GM21515 (cell line): ENCODE measurements around the gene OR2V1.
"Not testable (repeated sequence)": the region's sequence is repeated elsewhere in the genome, so short reads cannot be mapped to it uniquely, and the experiment has no call there.

Experiments used
- ATAC-seq: cut with Tn5 transposase; IDR thresholded peaks from one replicate; pipeline ENCODE4 v1.9.1; 2021; ENCODE audit not compliant: unreplicated experiment

OR2V1 gene

DNA sequence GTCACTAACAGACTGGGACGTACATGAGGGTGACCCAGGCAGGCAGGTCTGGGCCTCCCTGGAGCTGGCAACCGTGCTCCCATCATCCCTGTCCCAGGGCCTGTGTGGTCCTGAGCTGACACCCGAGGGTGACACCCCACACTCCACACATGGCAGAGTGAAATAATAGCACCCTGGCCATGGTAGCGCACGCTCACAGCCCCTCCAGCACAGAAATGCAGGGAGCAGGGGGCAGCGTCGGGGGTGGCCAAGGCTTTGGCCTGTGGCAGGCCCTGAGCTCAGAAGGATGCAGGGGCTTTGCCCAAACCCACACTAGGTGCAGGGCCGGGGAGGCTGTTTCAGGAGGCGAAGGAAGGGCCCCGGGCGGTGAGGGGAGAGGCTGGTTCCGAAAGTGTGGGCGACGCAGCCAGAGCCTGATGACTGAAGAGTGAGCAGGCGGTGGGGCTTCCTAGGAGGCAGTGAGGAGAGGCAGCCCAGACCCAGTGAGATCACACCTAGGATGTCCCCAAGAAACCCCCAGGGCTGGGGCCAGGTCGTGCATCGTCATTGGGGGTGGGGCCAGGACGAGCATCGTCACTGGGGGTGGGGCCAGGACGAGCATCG is 29.3 kb upstream of the OR2V1 start:
- peak; percentile 53 for ATAC-seq

DNA sequence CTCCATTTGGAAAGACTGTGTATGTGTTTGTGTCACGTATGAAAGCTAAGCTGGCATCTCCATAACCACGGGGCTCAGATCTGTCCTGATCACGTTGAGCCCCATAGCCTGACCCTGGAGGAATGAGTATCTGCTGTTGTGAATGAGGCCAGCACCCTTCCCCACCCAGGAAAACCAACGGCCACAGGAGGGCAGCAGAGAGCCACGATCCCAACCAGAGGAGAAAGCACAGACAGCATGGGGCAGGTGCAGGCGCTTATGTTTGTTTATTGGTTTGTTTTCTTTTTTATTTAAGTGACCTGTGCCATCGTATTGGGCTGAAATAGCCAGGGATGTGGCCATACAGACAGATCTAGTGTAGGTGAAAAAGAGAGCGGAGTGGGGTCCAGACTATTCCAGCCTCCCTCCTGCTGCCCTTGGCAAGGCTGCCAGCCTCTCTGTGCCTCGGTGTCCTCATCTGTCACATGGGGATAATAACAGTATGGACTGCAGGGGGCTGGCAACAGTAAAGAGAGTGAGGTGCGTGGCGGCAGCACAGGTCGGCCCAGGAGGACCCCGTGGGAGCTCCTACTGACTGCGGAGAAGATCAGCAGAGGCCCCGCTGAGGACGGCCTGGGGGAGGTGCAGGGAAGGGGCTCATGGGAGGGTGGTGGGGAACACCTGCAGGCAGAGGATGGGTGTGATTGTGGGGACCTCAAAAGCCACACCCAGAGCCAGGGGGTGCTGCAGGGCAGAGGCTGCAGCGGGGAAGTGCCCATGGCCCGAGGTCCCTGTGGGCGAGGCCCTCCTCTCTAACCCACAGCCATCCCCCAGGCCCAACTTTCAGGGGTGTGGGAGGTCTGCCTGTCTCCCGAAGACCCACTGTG is 28.6 kb upstream of the OR2V1 start:
- ATAC-seq, result peak; percentile 63

DNA sequence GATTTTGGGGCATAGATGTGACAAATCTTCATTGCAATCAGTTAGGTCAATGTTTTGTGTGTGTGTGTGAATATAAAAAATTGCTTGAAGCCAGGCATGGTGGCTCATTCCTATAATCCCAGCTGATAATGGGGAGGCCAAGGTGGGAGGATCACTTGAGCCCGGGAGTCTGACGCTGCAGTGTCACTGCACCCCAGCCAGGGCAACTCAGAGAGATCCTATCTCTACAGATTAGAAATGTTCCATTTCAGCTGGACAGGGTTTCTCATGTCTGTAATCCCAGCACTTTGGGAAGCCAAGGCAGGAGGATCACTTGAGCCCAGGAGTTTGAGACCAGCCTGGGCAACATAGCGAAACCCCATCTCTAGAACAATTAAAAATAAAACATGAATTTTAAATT is 27.9 kb upstream of the OR2V1 start:
- ATAC-seq, result no peak

DNA sequence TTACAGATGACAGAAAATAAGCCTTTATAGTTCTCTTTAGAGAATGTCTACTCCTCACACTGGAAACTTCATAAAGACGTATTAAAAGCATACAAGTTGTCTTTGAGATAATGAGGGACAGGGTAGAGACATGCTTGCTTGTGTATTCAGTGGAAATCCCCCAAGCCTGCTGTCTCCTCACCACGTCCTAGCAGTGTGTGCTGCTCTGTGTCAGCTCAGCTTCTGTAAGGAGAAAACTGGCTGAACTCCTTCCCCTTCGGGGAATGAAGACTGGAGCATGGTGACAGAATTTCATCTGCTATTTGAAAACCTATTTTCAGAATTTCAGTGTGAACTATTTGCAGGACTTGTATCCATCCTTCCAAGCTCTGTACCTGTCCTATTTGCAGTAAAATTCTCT is 25.8 kb upstream of the OR2V1 start:
- no peak for ATAC-seq

DNA sequence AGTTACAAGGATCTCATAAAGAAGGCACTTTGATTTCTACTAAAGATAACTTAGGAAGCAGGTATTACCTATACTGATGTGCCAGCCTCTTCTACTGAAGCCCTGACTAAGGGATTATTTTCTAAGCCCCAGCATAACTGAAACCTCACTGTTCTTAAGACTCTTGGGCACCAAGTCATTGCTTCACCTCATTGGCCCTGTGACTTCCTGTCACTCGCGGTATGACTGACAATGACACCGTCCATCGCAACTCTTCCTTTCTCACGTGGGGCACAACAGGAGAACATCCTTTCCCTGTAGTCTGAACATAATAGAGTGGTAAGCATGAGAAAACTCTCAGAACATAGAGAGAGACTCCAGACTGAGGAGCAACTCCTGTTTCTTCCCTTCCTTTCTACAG is 22.8 kb upstream of the OR2V1 start:
- ATAC-seq, result no peak

DNA sequence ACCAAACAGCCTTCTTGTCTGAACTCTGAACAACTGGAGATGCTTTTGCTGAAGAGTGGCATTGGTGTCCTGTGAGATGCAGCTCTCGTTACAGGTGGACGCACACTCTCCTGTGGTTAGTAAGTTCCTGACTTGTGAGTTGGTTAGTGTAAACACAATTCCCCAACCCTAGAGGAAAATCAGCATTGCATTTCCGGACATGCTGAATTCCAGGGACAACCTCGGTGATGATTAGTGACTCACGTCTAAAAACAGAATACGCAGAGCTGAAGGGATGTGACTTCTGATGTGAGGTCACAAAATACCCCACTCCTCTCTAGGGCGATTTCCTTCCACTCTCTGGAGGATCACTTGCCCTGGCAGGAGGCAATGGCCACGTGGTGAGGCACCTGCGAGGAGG is 21.4 kb upstream of the OR2V1 start:
- no peak for ATAC-seq

DNA sequence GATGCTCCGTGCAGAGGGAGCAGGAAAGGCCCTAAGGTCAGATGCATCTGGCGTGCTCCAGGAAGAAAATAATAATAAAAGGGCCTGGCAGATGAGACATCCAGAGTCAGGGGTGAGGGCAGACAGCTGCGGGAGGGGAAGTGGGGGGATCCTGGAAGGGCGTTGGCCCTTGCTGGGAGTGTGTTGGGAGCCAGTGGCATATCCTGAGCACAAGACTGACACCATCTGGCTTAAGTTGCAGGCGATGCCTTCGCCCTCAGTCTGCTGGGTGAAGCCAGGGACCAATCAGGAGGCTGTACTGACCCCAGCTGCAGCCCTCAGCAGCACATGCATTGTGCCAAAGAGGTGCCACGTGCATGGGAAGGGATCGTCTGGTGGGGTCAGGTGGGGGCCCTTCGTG is 20.2 kb upstream of the OR2V1 start:
- ATAC-seq, result no peak

DNA sequence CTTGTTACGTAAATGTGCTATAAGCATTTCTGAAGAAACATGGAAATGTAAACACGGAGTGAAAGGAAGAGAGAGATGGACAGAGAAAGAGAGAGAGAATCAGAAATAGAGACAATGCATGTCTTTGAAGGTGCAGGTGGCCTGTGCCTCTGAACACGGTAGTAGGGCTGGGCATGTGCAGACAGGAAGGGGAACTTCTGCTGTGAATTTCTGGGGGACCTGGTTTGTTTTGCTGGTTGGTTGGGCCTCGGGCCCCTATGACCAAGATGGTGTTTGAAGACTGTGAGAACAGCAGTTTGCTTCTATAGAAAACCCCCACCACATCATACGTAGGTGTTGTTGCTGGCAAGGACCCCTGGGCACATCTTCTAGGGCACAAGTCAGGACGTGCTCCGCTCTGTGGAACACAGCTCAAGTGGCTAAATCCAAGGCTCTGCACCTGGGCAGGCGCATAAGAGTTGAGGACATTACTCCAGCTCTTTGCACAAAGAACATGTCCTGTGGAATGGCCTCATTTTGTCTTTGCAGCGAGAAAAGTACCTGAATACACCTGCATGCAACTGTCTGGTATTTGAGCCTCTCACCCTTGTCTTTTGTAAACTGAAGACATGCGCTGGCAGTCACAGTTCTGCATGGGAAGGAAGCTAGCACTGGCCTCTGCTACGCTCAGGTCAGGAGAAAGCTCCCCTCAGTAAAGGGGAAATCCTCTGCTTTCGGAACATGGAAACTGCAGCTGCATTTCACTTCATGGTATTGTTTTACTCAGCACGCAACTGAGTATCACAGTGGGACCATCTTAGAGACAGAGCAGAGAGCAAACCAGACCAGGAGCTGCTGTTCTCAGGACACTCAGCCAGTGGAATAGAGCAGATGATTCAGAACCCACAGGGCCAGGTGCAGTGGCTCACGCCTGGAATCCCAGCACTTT is 19.1 kb upstream of the OR2V1 start:
- peak; percentile 61 for ATAC-seq

DNA sequence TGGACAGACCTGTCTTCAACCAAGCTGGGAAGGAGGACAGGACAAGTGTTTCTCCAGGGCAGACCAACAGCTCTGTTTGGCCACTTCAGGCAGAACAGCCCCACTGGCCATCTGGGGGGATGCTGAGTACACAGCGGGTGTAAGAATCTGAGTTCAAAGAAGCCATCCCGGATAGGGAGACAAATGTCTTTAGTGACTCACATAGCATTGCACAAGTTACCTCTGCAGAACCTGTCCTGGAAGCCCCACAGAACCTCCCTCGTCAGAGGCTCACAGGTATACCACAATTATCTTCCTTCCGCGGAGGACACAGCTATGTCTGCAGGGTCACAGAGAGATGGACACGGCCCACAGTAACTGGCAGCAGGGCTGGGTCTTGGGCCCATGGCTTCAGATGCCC is 18.4 kb upstream of the OR2V1 start:
- no peak for ATAC-seq

DNA sequence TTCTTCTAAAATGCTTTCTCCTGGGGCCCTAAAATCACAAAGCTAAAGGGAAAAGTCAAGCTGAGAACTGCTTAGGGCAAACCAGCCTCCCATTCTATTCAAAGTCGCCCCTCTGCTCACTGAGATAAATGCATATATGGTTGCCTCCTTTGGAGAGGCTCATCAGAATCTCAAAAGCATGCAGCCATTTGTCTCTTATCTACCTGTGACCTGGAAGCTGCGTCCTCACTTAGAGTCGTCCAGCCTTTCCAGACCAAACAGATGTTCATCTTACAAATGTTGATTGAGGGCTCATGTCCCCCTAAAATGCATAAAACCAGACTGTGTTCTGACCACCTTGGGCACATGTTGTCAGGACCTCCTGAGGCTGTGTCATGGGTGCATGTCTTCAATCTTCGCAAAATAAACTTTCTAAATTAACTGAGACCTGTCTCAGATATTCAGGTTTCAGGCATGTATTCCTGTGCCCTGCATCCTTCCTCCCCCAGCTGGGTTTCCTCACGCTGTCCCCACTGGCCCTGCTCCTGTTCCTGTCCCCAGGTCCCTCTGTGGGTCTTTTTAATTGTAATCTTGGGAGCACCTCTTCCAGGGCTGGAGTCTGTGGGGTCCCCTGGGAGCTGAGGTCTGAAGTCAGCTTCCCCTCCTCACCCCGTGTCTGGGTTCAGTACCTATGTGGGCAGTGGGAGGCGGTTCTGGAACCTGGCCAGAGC is 16.1 kb upstream of the OR2V1 start, which contains the start of gene OR2V2:
Gene OR2V2, plus strand, starts transcription at position 660 of the 710 bp plus-strand sequence. CDS start 7,357 bp downstream, outside the sequence.
- not testable (repeated sequence) for ATAC-seq

DNA sequence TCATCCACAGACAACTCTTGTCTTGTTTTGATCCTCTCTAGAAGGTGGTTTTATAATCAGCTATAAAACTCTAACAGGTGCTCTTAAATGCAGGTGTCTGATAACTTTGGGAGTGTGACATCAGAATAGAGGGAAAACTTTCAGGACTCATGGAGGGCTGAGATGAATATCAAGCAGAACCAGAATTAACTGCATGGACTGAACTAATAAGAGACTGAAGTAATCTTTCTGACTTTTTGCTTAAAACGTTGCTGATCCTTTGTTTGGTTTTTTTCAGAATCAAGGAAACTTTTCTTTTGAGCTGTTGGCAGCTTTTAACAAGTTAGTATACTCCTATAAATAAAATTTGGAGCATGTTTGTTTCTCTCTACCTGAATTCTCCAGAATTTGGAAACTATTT is 14.2 kb upstream of the OR2V1 start:
- no peak for ATAC-seq

DNA sequence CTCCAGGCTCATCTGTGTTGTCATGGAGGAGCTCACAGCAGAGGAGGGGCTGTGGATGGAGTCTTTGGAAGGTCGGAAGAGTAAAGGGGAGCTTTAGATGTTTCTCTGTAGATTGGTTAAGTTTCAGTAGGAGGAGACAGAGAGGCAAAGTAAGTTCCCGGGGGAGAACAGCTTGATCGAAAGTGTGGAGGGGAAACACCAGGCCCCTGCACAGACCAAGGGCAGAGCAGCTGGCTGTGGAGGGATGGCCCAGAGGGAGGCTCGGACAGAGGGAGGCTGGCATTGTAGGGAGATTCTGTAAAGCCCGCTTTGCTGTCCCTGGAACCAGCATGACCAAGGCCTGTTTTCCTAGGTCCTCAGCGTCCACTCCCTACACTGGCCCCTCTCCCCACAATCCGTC is 11.1 kb upstream of the OR2V1 start:
- no peak for ATAC-seq

DNA sequence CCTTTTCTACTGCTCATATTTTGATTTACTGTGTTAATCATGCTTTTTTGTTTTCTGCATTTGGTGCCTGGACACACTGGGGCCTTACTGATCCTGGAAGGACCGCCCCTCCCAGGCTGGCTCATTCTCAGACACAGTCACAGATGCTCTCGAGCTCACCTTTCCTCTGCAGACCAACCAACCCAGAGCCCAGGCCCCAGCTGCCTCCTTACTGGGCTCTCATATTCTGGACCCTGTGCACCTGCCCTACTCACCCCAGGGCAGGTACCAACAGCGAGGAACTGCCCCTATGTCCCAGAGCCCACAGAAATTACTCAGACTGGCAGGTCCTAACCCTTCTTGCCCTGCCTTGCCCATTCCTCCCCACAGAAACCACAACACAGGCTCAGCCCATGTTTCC is 9.8 kb upstream of the OR2V1 start:
- ATAC-seq, result no peak

DNA sequence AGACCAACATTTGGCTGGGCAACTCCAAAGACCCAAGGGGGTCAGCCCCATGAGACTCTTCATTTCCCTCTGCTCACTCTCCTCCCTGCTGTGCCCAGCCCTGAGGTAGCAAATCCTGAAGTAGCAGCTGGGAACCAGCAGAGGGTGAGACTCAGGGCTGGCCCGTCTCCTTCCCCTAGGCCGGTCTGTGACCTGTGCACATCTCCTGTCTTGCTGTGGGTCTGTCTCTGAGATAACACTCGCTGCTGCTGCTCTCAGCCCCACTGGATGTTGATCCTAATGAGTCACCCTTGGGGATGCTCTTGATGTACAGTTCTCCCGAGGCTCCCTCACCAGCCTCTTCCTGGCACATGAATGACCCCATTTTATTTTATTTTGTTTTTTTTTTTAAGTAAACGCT is 7.3 kb upstream of the OR2V1 start:
- no peak for ATAC-seq

DNA sequence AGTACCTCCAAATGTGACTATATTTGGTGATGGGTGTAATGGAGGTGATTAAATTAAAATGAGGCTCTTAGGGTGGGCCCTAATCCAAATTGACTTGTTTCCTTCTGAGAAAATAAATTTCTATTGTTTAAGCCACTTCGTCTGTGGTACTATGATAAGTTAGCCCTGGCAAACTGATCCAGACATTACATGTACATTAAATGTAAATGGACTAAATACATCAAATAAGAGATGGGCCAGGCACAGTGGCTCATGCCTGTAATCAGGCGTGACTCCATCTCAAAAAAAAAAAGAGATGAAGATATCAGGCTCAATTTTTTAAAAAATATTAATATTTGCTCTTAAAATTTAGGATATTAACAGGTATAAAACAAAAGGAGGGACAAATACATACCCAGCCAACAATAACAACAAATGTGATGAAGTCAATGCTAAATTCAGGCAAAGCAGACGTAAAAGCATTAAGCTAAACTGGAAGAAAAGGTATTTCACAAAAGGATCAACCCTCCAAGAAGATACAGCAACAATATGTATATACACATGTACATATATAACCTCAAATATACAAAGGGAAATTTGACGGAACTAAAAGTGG is 5.5 kb upstream of the OR2V1 start:
- ATAC-seq, result no peak

DNA sequence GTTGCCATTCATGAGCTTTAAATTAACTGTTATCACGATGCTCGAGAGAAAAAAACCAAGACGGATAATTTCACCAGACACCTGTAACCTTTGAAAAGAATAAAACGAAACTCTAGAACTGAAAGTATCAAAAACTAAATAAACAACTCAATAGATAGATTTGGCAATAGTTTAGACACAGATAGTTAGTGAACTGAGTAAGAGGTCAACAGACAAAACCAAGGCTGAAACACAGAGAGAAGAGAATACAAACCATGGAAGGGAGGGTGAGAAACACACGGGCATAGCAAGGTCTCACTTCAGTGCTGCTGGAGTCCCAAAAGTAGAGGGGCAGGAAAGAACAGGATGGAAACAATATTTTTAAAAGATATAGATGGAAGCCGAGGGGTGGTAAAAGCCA is 3.3 kb upstream of the OR2V1 start:
- ATAC-seq, result no peak

DNA sequence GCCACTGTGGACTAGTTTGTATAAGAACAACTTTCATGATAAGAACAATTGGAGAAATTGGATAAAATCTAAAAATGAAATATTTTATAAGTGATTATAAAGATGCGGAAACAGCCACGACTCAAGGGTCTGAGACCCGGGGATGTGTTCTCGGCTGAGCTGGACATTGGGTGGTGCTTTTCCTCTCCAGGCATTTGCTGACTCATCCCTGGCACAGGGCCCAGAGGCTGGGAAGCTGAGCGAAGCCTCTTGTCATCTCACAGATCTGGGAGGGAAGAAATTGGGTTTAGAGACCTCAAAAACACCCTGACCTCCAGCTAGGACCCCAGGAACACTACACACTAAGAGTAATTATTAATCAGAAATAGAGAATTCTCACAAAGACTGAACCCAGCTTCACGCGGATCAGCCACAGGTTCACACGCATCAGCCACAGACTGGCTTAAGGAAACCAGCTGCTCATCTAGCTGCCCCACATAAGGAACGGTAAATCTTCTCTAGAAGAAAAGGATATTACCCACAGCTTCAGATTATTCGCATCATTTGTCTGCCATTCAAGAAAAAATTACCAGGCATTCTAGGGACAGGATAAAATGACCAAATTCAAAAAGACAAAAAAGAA is 2.8 kb upstream of the OR2V1 start:
- ATAC-seq, result no peak

DNA sequence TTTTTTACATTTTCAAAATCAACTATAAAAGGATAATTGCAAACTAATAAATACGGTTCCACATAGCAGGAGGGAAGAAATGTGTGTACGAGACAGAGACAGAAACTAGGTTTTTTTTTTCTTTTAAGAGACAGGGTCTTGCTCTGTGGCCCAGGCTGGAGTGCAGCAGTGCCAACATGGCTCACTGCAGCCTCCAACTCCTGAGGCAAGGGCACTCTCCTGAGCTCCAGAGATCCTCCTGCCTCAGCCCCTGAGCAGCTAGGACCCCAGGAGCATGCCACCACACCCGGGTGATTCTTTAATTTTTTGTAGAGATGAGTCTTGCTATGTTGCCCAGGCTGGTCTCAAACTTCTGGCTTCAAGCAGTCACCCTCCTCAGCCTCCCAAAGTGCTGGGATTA is 2.1 kb upstream of the OR2V1 start:
- no peak for ATAC-seq

DNA sequence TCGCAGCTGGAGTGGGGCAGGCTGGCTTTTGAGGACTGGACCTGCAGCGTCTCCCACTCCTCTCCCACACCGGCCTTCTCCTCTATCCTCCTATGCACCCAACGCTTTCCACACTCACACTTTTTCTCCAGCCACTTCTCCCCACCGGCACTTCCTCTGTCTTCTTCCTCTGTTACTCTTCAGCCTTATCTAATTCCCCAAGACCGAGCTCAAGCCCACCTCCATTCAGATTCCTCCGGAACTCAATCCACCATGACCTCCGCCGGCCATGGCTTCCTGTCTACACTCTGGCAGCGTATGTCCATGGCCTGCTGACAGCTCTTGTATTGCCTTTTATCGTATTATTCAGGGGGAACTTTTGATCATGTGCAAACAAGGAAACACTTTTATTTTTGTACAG is 545 bp upstream of the OR2V1 start:
- ATAC-seq, result no peak

DNA sequence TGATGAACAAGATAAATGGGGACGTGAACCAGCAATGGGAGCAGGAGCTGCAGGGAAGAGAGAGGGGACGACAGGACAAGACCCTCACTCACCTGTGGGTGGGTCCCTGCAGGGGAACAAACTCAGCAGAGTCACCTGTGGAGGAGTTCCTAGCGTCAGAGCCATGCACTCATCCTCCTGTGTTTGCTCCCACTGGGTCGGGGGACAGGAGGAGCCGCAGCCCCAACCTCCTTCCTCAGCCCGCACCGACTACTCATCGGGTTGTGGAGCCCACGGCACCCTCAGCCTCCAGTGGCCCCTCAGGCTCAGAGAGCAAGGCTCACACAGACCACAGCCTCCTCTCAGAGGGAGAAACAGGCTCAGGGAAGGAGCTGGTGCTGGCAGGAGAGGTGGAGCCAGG is 888 bp downstream of the OR2V1 start:
- not testable (repeated sequence) for ATAC-seq
